ENCODE results near the gene MRPS27. TPM values are rescaled to one million over a fixed set of nuclear protein-coding genes. Genes with fewer than 3 reads are reported as not detected.

MRPS27 gene
- total and polyA plus RNA-seq, 2 of the 4 experiments (the other 2 are of a cell fraction), result 46.9 to 90.5 TPM

DNA sequence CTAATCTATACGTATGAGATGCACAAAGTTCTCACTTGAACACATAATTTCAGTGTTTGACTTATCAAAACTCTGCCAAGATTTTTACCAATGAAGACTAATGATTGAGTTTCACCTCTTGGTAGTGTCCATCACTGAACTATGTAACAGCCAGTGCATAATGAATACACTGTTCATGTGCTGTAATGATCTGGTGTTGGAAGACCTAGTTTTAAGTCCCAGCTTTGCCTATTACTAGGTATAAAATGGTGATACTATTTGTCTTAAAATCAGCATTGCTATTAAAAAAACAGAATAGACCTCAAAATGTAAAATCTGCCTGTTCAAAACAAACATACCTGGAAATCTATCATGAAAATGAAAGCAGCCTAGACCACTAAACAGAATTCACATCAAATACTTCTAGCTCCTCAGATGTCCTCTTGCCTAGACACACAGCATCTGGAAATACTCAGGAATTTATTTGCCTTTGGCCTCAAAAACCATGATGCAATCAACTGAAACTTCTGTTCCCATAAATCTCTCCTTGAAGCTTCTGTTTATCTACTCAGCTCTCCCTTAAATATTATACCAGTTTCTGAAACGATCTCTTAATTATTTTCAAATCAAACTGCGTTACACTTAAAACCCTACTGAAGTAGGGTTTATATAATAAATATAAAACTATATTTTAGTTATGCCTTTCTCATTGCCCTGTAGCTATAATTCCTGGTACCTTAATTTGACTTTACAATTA, 38.1 kb downstream of the MRPS27 start:
- DNase-seq, result peak; percentile 91
- WGBS, 2 experiments (ENCODE audit: extremely low coverage in 2 of 2, insufficient read length in 1 of 2), result no CpG with 5 or more reads among the region's 3 CpGs
- Histone ChIP-seq H3K4me1 (ENCODE audit: control insufficient read depth, insufficient read depth, low read length) (peaks cover 7% of the 10 kb centered on the region), H3K9me3 (ENCODE audit: control insufficient read depth, insufficient read depth, low read length) (no peaks in the 10 kb centered on the region), H3K79me1 (ENCODE audit: low read depth in 1 of 2, low read length in 2 of 2) (peaks cover 5 to 27% of the 10 kb centered on the region in 2 experiments; a peak in 3 of 4 replicates), H2BK5ac (ENCODE audit: low read depth, low read length, poor library complexity, severe bottlenecking) (peak overlapping the region; percentile 82), H2BK120ac (ENCODE audit: low read depth, low read length) (peak overlapping the region; percentile 91), H4K20me1 (ENCODE audit: insufficient read depth, low read length) (no peaks in the 10 kb centered on the region), H3K14ac (replicated peaks; ENCODE audit: low read depth, low read length) (peak overlapping the region; percentile 77), H2BK20ac (ENCODE audit: low read depth, low read length) (peak overlapping the region; percentile 87), H2BK15ac (ENCODE audit: low read depth, low read length) (peak overlapping the region; percentile 53; the same call in 1 of the 3 replicates), H3K23ac (ENCODE audit: low read depth, low read length) (peak overlapping the region; percentile 72), H3K18ac (ENCODE audit: low read depth, low read length) (peak overlapping the region; percentile 71; the same call in 1 of the 2 replicates), H2AK9ac (replicated peaks; ENCODE audit: low read depth, low read length, poor library complexity) (no peak overlapping the region), H4K91ac (ENCODE audit: insufficient read depth, low read depth, low read length) (peak overlapping the region; percentile 74), H3K9me1 (ENCODE audit: insufficient read depth, low read length) (peaks cover 11% of the 10 kb centered on the region; the same call in 1 of the 2 replicates), H3K27ac (ENCODE audit: insufficient read depth, low read length) (peak overlapping the region; percentile 62; the same call in 1 of the 2 replicates), H3K9ac (ENCODE audit: low read depth, low read length) (no peak overlapping the region; the same call in 1 of the 2 replicates), H4K5ac (ENCODE audit: low read depth, low read length) (peak overlapping the region; percentile 61; the same call in 1 of the 2 replicates), H4K8ac (ENCODE audit: low read depth in 2 of 2, low read length in 2 of 2) (peak overlapping the region; percentile 7 to 62; a peak in 3 of 4 replicates), H3K36me3 (ENCODE audit: control insufficient read depth, insufficient read depth, low read length) (peaks cover 4% of the 10 kb centered on the region; the same call in 1 of the 2 replicates), H2AK5ac (ENCODE audit: low read depth, low read length) (no peak overlapping the region), H3K56ac (ENCODE audit: extremely low read depth, insufficient read depth, low read length) (peak overlapping the region; percentile 50; the same call in 1 of the 2 replicates), H2AFZ (replicated peaks; ENCODE audit: low read length, poor library complexity) (no peak overlapping the region), H3K4ac (ENCODE audit: low read depth, low read length) (peak overlapping the region; percentile 75; the same call in 1 of the 2 replicates), H3K4me3 (ENCODE audit: insufficient read depth, low read depth, low read length) (no peak overlapping the region), H3K27me3 (ENCODE audit: control insufficient read depth, insufficient read depth, low read length) (no peaks in the 10 kb centered on the region), H3K4me2 (ENCODE audit: low read depth, low read length) (peak overlapping the region; percentile 28)
- dilution Hi-C loops (cut with HindIII; ENCODE audit: low sequenced_read_pairs, unreplicated experiment) (no loop called here), in situ Hi-C loops (cut with MboI; ENCODE audit: low sequenced_read_pairs) (no loop called here), intact Hi-C loops (cut with micrococcal nuclease) (no loop called here)
- CTCF ChIA-PET, result interaction anchor here (0.6 to 1.0 kb wide), 2 partner anchors 11 to 22 kb away, joined by 3 to 8 read pairs; no protein-coding TSS in a partner anchor
- no TSS peak for BruUV-seq (replicated peaks)
- ATAC-seq (ENCODE audit: low read depth), result peak; percentile 67
- TF ChIP-seq, protein P1, sequence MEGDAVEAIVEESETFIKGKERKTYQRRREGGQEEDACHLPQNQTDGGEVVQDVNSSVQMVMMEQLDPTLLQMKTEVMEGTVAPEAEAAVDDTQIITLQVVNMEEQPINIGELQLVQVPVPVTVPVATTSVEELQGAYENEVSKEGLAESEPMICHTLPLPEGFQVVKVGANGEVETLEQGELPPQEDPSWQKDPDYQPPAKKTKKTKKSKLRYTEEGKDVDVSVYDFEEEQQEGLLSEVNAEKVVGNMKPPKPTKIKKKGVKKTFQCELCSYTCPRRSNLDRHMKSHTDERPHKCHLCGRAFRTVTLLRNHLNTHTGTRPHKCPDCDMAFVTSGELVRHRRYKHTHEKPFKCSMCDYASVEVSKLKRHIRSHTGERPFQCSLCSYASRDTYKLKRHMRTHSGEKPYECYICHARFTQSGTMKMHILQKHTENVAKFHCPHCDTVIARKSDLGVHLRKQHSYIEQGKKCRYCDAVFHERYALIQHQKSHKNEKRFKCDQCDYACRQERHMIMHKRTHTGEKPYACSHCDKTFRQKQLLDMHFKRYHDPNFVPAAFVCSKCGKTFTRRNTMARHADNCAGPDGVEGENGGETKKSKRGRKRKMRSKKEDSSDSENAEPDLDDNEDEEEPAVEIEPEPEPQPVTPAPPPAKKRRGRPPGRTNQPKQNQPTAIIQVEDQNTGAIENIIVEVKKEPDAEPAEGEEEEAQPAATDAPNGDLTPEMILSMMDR (conservative IDR thresholded peaks at IDR 0.05; ENCODE audit: low read depth, low read length), result no peak
- TF ChIP-seq POLR2A (IDR thresholded peaks at IDR 0.05; ENCODE audit: low read depth, low read length) (no peak), CEBPB (IDR thresholded peaks at IDR 0.05; ENCODE audit: low read depth, low read length) (peak; percentile 96)
- POLR2A ChIA-PET (ENCODE audit: unreplicated experiment), result interaction anchor here (0.5 to 0.6 kb wide), 4 partner anchors 14 to 347 kb away, joined by 3 to 5 read pairs (median 4); no protein-coding TSS in a partner anchor
